NCI-H2029 (cell line): Measurements from ENCODE around the gene OBP2B.
"Not testable (repeated sequence)": the region's sequence is repeated elsewhere in the genome, so short reads cannot be mapped to it uniquely, and the experiment has no call there.

ENCODE experiments used
- DNase-seq: peaks from one replicate; lab custom pipeline; 2025; lab: John Stamatoyannopoulos, UW

The OBP2B gene

DNA sequence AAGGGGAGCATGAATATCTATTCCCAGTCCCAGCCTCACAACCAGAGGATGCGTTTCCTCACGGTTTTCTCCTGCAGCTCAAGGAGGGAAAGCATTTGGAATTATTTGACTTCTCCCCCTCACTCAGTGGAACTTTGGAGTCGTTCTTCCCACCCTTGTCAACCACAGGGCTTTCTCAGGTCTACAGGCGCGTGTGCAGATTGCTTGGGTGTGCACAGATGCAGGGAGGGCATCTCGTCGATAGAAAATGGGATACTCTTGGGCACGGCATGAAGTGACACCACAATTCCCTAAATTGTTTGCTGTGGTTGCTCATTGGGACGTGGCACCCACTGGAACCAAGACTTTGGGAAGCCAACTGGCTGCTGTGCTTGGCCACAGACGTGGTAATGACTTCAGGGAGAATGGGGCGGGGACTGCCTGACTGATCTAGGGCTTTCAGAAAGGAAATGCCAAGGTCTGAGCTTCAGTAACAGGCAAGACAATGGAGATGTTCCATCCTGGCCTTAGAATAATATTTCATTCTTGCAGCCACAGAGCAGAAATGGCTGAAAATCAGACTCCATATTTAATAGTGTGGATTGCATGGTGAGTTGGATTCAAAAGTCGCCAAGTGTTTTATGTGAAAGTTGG is 12.2 kb upstream of the OBP2B start:
- no peak for DNase-seq

- not testable (repeated sequence) for DNase-seq
These were observed 9.3 kb upstream of the OBP2B start for GRCh38 chr9:133218049-133218975.

- DNase-seq, result not testable (repeated sequence)
These were observed 8.4 kb upstream of the OBP2B start for GRCh38 chr9:133217333-133217988.

- DNase-seq, result not testable (repeated sequence)
These were observed 5.2 kb upstream of the OBP2B start for GRCh38 chr9:133214276-133214675.

- no peak for DNase-seq
These were observed 1.6 kb upstream of the OBP2B start for GRCh38 chr9:133210609-133211008.

GRCh38 chr9:133210202-133210532 is 1.1 kb upstream of the OBP2B start:
- no peak for DNase-seq

- not testable (repeated sequence) for DNase-seq
These were observed 514 bp upstream of the OBP2B start for GRCh38 chr9:133209327-133210201.

DNA sequence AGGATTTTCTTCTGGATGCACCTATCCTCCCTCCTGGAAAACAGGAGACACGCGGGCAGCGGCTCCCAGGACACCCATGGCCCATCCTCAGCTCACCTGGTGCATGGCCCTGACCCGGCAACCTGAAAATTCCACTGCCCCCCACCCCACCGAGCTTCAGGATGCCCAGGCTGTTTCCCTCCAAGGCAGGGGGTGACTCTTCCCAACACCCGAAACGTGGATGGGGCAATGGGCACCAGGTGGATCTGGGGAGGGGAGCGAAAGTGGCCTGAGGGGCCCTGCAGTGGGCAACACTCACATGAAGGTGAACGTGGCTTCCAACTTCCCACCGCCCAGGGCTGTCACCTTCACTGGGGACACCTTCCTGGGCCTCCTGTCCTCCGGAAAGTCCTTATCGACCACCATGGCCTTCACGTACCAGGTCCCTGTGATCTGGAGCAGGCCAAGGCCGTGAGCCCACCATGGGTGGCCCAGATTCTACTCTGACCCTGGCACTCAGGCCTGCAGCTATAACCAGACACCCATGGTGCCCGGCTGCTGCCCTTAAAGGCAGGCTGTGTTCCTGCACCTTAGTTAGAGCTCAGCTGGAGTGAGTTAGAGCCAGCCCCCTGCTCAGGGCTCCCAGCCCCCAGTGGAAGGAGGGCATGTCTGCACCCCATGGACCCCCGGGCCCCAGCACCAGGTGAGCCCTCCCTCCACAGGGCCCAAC is 725 bp downstream of the OBP2B start:
- not testable (repeated sequence) for DNase-seq

DNA sequence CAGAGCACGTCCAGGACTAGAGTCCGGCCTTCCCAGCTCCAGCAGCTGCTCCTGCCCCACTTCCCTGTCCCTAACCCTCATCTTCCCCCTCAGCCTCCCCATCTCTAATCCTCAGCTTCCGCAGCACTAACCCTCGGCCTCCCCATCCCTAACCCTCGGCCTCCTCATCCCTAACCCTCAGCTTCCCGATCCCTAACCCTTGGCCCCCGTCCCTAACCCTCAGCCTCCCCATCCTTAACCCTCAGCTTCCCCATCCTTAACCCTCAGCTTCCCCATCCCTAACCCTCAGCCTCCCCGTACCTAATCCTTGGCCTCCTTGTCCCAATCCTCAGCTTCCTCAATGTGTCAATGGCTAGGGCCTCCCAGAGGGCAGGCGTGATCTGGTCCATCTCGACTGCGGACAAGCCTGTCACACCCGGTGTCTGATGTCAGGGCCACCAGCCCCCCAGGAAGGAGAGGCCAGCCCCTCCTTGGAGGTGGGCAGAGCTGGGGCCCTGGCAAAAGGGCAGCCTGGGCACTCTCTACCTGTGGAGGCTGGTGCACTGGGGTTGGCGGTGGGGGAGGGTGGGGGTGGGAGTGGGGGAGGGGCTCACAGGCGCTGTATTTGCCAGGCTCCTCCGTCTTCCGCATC is 1.4 kb downstream of the OBP2B start:
- DNase-seq, result no peak

GRCh38 chr9:133207021-133207531 is 2.0 kb downstream of the OBP2B start:
- DNase-seq, result no peak

GRCh38 chr9:133205996-133206931 is 2.8 kb downstream of the OBP2B start:
- DNase-seq, result no peak

DNA sequence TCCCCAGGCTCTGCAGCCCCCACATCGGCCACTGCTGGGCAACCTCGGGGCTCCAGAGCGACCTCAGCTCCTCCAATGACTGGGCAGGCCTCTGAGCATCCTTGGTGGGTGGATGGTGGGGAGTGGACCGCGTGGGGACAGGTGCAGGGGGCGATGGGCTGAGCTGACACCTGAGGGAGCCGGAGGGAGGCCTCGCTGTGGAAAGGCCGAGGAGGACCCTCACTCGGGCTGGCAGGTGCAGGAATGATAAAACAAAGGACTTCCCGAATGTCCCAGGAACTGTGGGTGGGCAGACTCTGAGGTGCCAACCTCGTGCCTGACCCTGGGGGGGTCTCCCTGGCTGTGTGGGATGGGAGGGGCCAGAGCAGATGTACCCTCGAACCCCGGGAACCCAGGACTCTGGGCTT is 3.6 kb downstream of the OBP2B start:
- not testable (repeated sequence) for DNase-seq

DNA sequence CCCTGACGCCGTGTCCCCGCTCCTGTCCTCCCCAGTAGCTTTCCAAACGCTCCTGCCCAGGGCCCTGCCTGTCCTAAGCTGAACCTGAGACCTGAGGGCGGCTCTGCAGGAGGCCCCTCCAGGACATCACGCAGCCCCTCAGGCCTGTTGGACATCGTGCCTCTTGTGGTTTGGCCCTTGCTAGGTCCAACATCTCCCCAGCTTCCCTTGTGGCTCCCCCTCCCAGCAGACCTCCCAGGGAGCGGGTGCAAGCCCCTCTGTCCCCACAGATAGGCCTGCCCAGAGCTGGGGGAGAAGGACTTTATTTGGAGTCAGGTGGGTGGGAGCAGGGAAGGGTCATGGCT is 4.1 kb downstream of the OBP2B start:
- DNase-seq, result no peak

DNA sequence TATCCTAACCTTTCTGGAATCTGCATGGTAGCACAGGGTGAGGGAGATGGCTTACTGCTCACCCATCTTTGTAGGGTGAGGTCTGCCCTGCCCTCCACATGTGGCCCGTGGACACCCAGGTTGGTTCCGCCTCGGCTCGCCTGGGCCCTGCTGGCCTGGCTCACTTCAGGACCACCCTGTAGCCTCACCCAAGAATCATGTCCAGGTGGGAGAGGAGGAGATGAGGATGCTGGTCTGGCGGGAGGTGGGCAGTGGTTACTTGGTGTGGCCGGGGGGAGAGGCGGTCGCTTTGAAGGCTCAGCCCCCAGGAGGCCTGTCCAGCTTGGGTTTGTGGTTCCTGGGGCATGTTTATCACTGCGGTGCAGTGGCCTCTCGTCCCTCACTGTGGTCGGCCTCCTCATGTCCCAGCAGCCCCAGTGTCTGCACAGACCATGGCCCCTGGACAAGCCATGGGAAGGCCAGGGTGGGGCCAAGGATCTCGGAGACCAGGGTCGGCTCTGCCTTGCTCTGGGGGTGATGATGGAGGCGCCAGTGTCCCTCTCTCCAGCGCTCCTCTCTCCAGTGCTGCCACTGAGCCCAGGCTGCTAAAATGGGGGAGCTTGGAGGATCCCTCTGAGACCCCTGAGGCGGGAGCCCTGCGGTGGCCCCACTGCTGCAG is 4.6 kb downstream of the OBP2B start:
- DNase-seq, result no peak

- no peak for DNase-seq
These were observed 5.5 kb downstream of the OBP2B start for GRCh38 chr9:133203506-133204075.

- no peak for DNase-seq
These were observed 6.2 kb downstream of the OBP2B start for GRCh38 chr9:133202688-133203453.

GRCh38 chr9:133202145-133202513 is 6.9 kb downstream of the OBP2B start:
- DNase-seq, result no peak
